ENCODE results near the gene PNMT. TPM values are rescaled to one million over a fixed set of nuclear protein-coding genes. Genes with fewer than 3 reads are reported as not detected.

PNMT gene
- total and polyA plus RNA-seq, 2 donors (not counting 1 experiment from before 2014, with no cell fraction given) = 0.13 to 0.76 TPM

DNA sequence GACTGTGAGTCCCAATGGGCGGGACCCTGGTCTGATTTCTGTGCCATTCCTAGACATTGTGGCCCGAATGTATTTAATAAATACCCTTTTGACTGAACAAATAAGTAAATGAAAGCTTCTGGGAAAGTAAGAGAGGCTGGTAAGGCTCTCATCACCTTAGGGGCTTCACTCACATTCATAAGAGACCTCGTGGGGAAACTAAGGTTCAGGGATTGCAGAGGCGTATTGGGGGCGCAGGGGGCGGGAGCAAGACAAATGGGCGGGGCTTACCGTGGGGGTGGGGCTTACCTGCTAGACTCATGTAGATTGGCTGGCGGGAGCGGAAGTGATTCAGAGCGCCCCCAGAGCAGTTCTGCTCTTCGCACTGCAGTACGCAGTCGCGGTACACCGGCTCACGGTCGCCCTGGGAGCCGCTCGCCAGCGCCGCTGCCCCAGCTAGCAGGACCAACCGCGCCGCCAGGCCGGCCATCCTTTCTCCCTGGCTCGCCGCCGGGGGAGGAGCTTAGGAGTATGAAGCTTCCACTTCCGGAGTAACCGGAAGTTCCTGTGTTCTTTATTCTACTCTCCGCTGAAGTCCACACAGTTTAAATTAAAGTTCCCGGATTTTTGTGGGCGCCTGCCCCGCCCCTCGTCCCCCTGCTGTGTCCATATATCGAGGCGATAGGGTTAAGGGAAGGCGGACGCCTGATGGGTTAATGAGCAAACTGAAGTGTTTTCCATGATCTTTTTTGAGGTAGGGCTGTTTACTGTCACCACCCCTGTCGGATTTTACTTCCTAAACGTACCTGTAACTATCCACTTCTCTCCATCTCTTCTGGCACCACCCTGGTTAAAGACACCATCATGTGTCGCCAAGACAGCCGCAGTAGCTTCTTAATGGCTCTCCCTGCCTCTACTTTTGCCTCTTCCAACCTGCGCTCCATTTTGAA is 19.6 kb downstream of the PNMT start, which contains the start of gene PGAP3:
Gene PGAP3, minus strand, starts transcription at position 512 of the 929 bp plus-strand sequence. Its CDS starts 43 bp downstream, at position 469.
- DNase-seq (peak; percentile 94), ATAC-seq (ENCODE audit: low read depth) (peak; percentile 94)
- Histone ChIP-seq H3K79me2 (ENCODE audit: control insufficient read depth, insufficient read depth, low read length) (no peaks in the 10 kb centered on the region), H4K20me1 (ENCODE audit: control insufficient read depth, insufficient read depth, low read length, poor library complexity, severe bottlenecking) (no peaks in the 10 kb centered on the region), H3K9ac (ENCODE audit: low read length) (peak within 1 kb of the TSS; percentile 74), H3K27ac (ENCODE audit: low read length in 2 of 2) (peak within 1 kb of the TSS; percentile 70 to 87), H3K4me2 (replicated peaks; ENCODE audit: low read depth, low read length, poor library complexity, severe bottlenecking) (peak within 1 kb of the TSS; percentile 77), H3K9me3 (ENCODE audit: control extremely low read depth in 1 of 3, control insufficient read depth in 2 of 3, insufficient read depth in 1 of 3, low read length in 2 of 3) (no peaks in the 10 kb centered on the region), H3K4me3 (ENCODE audit: control extremely low read depth in 1 of 5, extremely low read depth in 1 of 5, insufficient read depth in 1 of 5, low read depth in 2 of 5, low read length in 4 of 5) (peak within 1 kb of the TSS; percentile 65 to 92 (median 75)), H3K27me3 (replicated peaks in 1 of 4; ENCODE audit: control extremely low read depth in 1 of 4, control insufficient read depth in 3 of 4, insufficient read depth in 4 of 4, low read length in 3 of 4) (no peaks in the 10 kb centered on the region), H2AFZ (ENCODE audit: insufficient read depth, low read depth, low read length, poor library complexity, severe bottlenecking) (peak within 1 kb of the TSS; percentile 97), H3K36me3 (replicated peaks in 1 of 2; ENCODE audit: control extremely low read depth in 1 of 2, control insufficient read depth in 1 of 2, extremely low read depth in 1 of 2, insufficient read depth in 2 of 2, low read length in 1 of 2) (peaks cover 0 to 16% of the 10 kb centered on the region in 2 experiments), H3K4me1 (ENCODE audit: control insufficient read depth in 2 of 2, insufficient read depth in 2 of 2, low read length in 2 of 2) (peaks cover 15 to 18% of the 10 kb centered on the region in 2 donors)
- intact Hi-C loops (cut with micrococcal nuclease) = loop anchor here (1.0 to 5.0 kb wide), 7 partner anchors 9 to 265 kb away; partner anchors contain the start of genes CDK12, MIEN1, PNMT and STARD3
- under 1% methylated on average over 32 of the region's 45 CpGs for WGBS (ENCODE audit: insufficient coverage)
- POLR2A ChIA-PET = interaction anchor here (0.7 to 2.0 kb wide), 7 partner anchors 9 to 293 kb away, joined by 3 to 14 read pairs (median 4); partner anchors contain the start of genes LRRC3C, ORMDL3 and PSMD3
- no peaks in the 10 kb centered on the region for H3K27me3 Mint-ChIP-seq
- H3K4me1 Mint-ChIP-seq = peaks cover 21% of the 10 kb centered on the region
- CTCF ChIA-PET = interaction anchor here (0.6 to 3.3 kb wide), 11 partner anchors 9 to 293 kb away, joined by 3 to 15 read pairs (median 4); partner anchors contain the start of genes PNMT and PSMD3
- H3K9me3 Mint-ChIP-seq (ENCODE audit: insufficient read depth) = no peaks in the 10 kb centered on the region
- TF ChIP-seq CTCF (IDR thresholded peaks at IDR 0.05) = no peak
- no peak for TF ChIP-seq EZH2 (IDR thresholded peaks at IDR 0.05; ENCODE audit: borderline replicate concordance, insufficient read depth, low read depth, low read length, poor library complexity, severe bottlenecking)
- peak within 1 kb of the TSS; percentile 99 for H3K4me3 Mint-ChIP-seq
- H3K27ac Mint-ChIP-seq = peak within 1 kb of the TSS; percentile 98
